Mesendoderm (in vitro differentiated cells): ENCODE measurements around the gene AMIGO3.

Experiments
- DNase-seq: peaks from one replicate; pipeline ENCODE4 v3.0.0; 2013
- H2AK5ac ChIP-seq: 2 replicates; pipeline ENCODE4 v1.6.1; 2013; ENCODE audit warnings: low read length, inconsistent platforms
- H2BK120ac ChIP-seq: 2 replicates; pipeline ENCODE4 v1.6.1; 2013; ENCODE audit warnings: low read depth, mild to moderate bottlenecking, low read length, moderate library complexity, mixed read lengths
- H2BK15ac ChIP-seq: replicated peaks from 2 replicates; pipeline ENCODE4 v1.6.1; 2013; ENCODE audit warnings: low read depth, mild to moderate bottlenecking, moderate library complexity
- H2BK5ac ChIP-seq: 2 replicates; pipeline ENCODE4 v1.6.1; 2013; ENCODE audit warnings: low read length, inconsistent platforms
- H3K18ac ChIP-seq: 2 replicates; pipeline ENCODE4 v1.6.1; 2013; ENCODE audit warnings: mild to moderate bottlenecking, low read length, mixed read lengths
- H3K23ac ChIP-seq: one replicate; pipeline ENCODE4 v1.6.1; 2013; ENCODE audit warnings: low read length
- H3K27ac ChIP-seq: 2 replicates; pipeline ENCODE4 v1.5.1; 2013; ENCODE audit warnings: low read depth, mild to moderate bottlenecking, inconsistent platforms, low read length, moderate library complexity
- H3K27me3 ChIP-seq: 2 replicates; pipeline ENCODE4 v1.6.1; 2013; ENCODE audit warnings: low read length, control low read depth, mild to moderate bottlenecking, inconsistent platforms; ENCODE audit not compliant: insufficient read depth, poor library complexity
- H3K36me3 ChIP-seq: 2 replicates; pipeline ENCODE4 v1.6.1; 2013; ENCODE audit warnings: low read length, inconsistent platforms; ENCODE audit not compliant: control insufficient read depth, insufficient read depth
- H3K4ac ChIP-seq: one replicate; pipeline ENCODE4 v1.6.1; 2013; ENCODE audit warnings: low read depth, mild to moderate bottlenecking, low read length, moderate library complexity
- H3K4me1 ChIP-seq: 2 replicates; pipeline ENCODE4 v1.6.1; 2013; ENCODE audit warnings: low read depth, low read length, inconsistent platforms; ENCODE audit not compliant: control insufficient read depth
- H3K4me2 ChIP-seq: 2 replicates; pipeline ENCODE4 v1.6.1; 2013; ENCODE audit warnings: low read length
- H3K4me3 ChIP-seq: 2 replicates; pipeline ENCODE4 v1.5.1; 2013; ENCODE audit warnings: mild to moderate bottlenecking, low read length
- H3K56ac ChIP-seq: one replicate; pipeline ENCODE4 v1.6.1; 2013; ENCODE audit warnings: low read length
- H3K79me1 ChIP-seq: 2 replicates; pipeline ENCODE4 v1.6.1; 2013; ENCODE audit warnings: low read length, inconsistent platforms
- H3K79me2 ChIP-seq: 2 replicates; pipeline ENCODE4 v1.6.1; 2013; ENCODE audit warnings: mild to moderate bottlenecking, low read length; ENCODE audit not compliant: control insufficient read depth, insufficient read depth
- H3K9ac ChIP-seq: 2 replicates; pipeline ENCODE4 v1.6.1; 2013; ENCODE audit warnings: low read length, inconsistent platforms
- H4K5ac ChIP-seq: one replicate; pipeline ENCODE4 v1.6.1; 2013; ENCODE audit warnings: low read length
- H4K8ac ChIP-seq: one replicate; pipeline ENCODE4 v1.6.1; 2013; ENCODE audit warnings: low read depth, mild to moderate bottlenecking, control low read depth, low read length, moderate library complexity
- WGBS: extraction: QIAGEN DNeasy Blood & Tissue Kit; methylation state at CpG from one replicate; pipeline ENCODE4 v1.1.7; 2013; ENCODE audit warnings: low lambda C conversion rate, missing lambda C conversion rate; ENCODE audit not compliant: insufficient coverage; ENCODE audit errors: extremely low coverage; 5-methylcytosine and 5-hydroxymethylcytosine counted together

The AMIGO3 gene

DNA sequence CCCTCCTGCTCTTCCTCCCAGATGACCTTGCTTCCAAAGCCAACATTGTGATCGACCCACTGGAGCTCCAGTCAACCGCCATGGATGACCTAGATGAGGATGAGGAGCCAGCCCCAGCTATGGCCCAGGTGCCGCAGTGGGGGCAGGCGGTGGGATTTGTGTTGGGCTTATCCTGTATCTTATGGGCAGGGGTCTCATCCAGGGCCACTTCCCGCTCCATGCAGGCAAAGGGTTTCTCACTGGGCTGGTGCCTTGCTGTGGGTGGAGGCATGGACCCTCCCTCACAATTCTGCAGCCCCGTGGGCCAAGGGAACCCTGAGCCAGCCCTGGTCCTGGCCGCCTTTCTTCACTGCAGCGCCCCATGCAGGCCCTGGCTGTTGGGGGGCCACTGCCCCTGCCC is 14.9 kb downstream of the AMIGO3 start:
- Histone ChIP-seq H2BK120ac (no peak overlapping the region), H3K56ac (no peak overlapping the region), H4K8ac (no peak overlapping the region), H3K36me3 (peaks cover 3% of the 10 kb centered on the region), H2BK15ac (no peak overlapping the region), H3K4me2 (no peak overlapping the region), H3K18ac (no peak overlapping the region), H3K4me3 (no peak overlapping the region), H3K79me2 (no peaks in the 10 kb centered on the region), H3K79me1 (no peaks in the 10 kb centered on the region), H3K27ac (no peak overlapping the region), H3K27me3 (no peaks in the 10 kb centered on the region), H3K9ac (no peak overlapping the region), H4K5ac (no peak overlapping the region), H2BK5ac (no peak overlapping the region), H3K4me1 (no peaks in the 10 kb centered on the region), H2AK5ac (no peak overlapping the region), H3K23ac (no peak overlapping the region), H3K4ac (no peak overlapping the region)
- DNase-seq, result no peak
- WGBS, result no CpG with 5 or more reads among the region's 8 CpGs

DNA sequence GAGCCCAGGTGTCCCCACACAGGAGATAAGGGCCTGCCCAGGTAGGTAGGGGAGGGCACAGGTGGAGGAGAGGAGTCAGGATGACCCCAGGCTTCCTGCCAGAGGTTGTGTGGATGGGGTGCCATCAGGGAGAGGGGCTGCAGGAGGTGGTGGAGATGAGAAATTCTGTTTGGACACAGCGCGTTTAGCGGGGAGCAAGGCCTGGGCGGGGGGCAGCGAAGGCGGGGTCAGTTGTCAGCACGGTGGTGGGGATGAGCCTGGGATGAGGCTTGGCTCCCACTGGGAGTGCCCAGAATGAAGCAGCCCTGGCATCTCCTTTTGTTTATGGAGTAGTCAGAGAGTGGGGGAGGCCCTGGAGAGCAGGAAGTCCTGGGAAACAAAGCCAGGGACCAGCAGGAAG is 15.5 kb downstream of the AMIGO3 start:
- Histone ChIP-seq H3K27me3 (no peaks in the 10 kb centered on the region), H2BK120ac (no peak overlapping the region), H3K4me1 (no peaks in the 10 kb centered on the region), H3K36me3 (peaks cover 3% of the 10 kb centered on the region), H3K4ac (no peak overlapping the region), H3K79me1 (no peaks in the 10 kb centered on the region), H3K23ac (no peak overlapping the region), H2AK5ac (no peak overlapping the region), H3K56ac (no peak overlapping the region), H2BK15ac (no peak overlapping the region), H2BK5ac (no peak overlapping the region), H3K18ac (no peak overlapping the region), H3K4me3 (no peak overlapping the region), H3K9ac (no peak overlapping the region), H4K8ac (no peak overlapping the region), H3K4me2 (no peak overlapping the region), H3K27ac (no peak overlapping the region), H3K79me2 (no peaks in the 10 kb centered on the region), H4K5ac (no peak overlapping the region)
- WGBS, result no CpG with 5 or more reads among the region's 7 CpGs
- no peak for DNase-seq

- Histone ChIP-seq H2BK120ac (no peak overlapping the region), H3K23ac (no peak overlapping the region), H3K27ac (no peak overlapping the region), H3K4me2 (no peak overlapping the region), H3K4me3 (no peak overlapping the region), H2BK5ac (no peak overlapping the region), H3K27me3 (no peaks in the 10 kb centered on the region), H3K79me2 (no peaks in the 10 kb centered on the region), H3K4ac (no peak overlapping the region), H3K18ac (no peak overlapping the region), H3K36me3 (peaks cover 3% of the 10 kb centered on the region), H2AK5ac (no peak overlapping the region), H3K56ac (no peak overlapping the region), H3K4me1 (no peaks in the 10 kb centered on the region), H4K5ac (no peak overlapping the region), H3K79me1 (no peaks in the 10 kb centered on the region), H3K9ac (no peak overlapping the region), H2BK15ac (no peak overlapping the region), H4K8ac (no peak overlapping the region)
- peak; percentile 74 for DNase-seq
- no CpG with 5 or more reads among the region's 14 CpGs for WGBS
These were observed 16.0 kb downstream of the AMIGO3 start for GRCh38 chr3:49703443-49703927.

- H3K4me1 ChIP-seq, result no peaks in the 10 kb centered on the region
- H3K4me2 ChIP-seq, result no peak overlapping the region
- H2BK15ac ChIP-seq, result no peak overlapping the region
- no peak overlapping the region for H3K4ac ChIP-seq
- no peak overlapping the region for H3K23ac ChIP-seq
- no peaks in the 10 kb centered on the region for H3K27me3 ChIP-seq
- H2BK120ac ChIP-seq, result no peak overlapping the region
- WGBS, result no CpG with 5 or more reads among the region's 11 CpGs
- no peak overlapping the region for H3K4me3 ChIP-seq
- no peak overlapping the region for H3K56ac ChIP-seq
- no peak overlapping the region for H2AK5ac ChIP-seq
- H3K18ac ChIP-seq, result no peak overlapping the region
- H3K79me1 ChIP-seq, result no peaks in the 10 kb centered on the region
- no peak overlapping the region for H3K9ac ChIP-seq
- no peak overlapping the region for H4K8ac ChIP-seq
- no peak overlapping the region for H4K5ac ChIP-seq
- peaks cover 3% of the 10 kb centered on the region for H3K36me3 ChIP-seq
- no peak for DNase-seq
- H2BK5ac ChIP-seq, result no peak overlapping the region
- H3K79me2 ChIP-seq, result no peaks in the 10 kb centered on the region
- H3K27ac ChIP-seq, result no peak overlapping the region
These were observed 16.8 kb downstream of the AMIGO3 start for GRCh38 chr3:49702672-49703071.

DNA sequence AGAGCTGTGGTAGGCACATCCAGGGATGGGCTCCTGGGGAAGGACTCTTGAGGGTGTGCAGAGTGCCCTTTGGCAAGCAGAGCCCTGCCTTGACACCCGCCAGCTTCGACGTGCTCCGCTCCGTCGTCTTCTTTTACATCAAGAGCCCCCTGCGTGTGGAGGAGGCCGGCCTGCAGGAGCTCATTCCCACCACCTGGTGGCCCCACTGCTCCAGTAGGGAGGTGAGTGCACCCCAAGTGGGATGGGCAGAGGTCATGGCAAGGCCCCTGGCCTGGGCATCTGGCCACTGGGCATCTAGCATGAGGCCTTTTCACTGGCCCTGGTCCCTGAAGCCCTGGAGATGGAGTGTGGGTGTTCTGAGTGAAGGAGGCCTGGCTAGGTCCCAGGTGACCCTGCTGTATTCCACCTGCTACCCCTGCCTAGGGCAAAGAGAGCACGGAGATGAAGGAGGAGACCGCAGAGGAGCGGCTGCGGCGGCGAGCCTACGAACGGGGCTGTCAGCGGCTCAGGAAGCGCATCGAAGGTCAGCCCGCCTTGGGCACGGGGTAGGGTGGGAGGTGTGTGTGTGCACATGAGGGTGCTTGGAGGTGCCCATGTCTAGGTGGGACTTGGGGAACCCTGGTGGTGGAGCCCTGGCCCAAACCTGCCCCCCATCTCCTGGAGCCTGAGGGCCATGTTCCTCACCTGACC is 18.0 kb downstream of the AMIGO3 start:
- no peak overlapping the region for H2BK15ac ChIP-seq
- H2BK120ac ChIP-seq, result no peak overlapping the region
- H3K4me1 ChIP-seq, result no peaks in the 10 kb centered on the region
- no peak overlapping the region for H3K9ac ChIP-seq
- H4K8ac ChIP-seq, result no peak overlapping the region
- H4K5ac ChIP-seq, result no peak overlapping the region
- H2BK5ac ChIP-seq, result no peak overlapping the region
- no peak overlapping the region for H3K4me2 ChIP-seq
- H3K27me3 ChIP-seq, result no peaks in the 10 kb centered on the region
- H3K79me2 ChIP-seq, result no peaks in the 10 kb centered on the region
- WGBS, result no CpG with 5 or more reads among the region's 21 CpGs
- no peak overlapping the region for H3K27ac ChIP-seq
- H3K18ac ChIP-seq, result no peak overlapping the region
- H3K56ac ChIP-seq, result no peak overlapping the region
- no peak overlapping the region for H3K4ac ChIP-seq
- no peak overlapping the region for H3K23ac ChIP-seq
- no peaks in the 10 kb centered on the region for H3K79me1 ChIP-seq
- peaks cover 3% of the 10 kb centered on the region for H3K36me3 ChIP-seq
- no peak overlapping the region for H3K4me3 ChIP-seq
- peak; percentile 57 for DNase-seq
- no peak overlapping the region for H2AK5ac ChIP-seq
